ENCODE results near the gene SLC12A2.

The SLC12A2 gene

GRCh38 chr5:128099944-128100343 lies 16.4 kb downstream of the SLC12A2 start:
- DNase-seq, result no peak

DNA sequence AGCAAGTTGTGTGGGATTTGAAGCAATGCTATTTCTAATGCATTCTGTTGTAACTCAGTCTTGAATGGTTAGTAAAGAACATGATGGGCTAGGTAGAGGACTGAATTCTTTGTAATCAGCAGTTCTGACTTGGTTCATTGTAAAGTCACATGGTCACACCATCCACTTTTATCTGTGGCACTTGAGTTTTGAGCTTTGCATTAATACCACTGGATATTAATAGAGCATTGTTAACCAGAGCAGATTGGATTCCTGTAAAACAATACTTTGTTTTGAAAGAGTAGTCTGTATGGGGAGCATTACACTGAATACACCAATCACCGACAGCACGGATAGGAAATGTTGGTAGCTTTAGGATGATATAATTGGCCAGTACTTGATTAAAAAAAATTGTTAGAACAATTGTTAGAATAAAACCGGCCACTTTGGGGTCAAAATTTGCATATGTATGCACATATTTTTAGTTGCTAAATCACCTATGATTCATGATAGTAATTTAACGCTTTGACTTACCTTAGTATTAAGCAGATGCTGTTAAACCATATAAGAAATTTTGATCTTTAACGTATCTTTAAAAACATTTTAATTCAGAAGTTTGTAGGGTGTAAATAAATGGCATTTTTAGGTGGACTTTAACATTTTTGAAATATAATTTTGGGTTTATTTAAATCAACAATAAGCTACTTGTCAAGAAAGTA lies 17.4 kb downstream of the SLC12A2 start:
- DNase-seq, result no peak

DNA sequence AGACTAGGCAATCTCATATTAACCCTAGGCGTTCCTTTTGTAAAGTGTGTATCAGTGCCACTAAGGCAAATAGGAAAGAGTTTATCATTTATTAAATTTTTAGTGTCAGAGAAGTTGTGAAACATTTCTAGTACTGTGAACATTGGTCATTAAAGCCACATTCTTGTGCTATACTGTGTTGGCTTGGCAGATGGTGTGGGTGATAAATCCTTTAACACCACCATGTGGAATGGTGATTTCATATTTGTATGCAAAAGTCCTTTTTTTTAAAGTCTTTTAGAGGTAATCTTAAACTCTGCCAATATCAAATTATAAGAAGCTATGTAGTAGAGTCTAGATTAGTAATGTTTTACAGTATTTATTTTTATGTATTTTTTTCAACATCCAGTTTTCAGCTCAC lies 18.1 kb downstream of the SLC12A2 start:
- DNase-seq, result no peak

DNA sequence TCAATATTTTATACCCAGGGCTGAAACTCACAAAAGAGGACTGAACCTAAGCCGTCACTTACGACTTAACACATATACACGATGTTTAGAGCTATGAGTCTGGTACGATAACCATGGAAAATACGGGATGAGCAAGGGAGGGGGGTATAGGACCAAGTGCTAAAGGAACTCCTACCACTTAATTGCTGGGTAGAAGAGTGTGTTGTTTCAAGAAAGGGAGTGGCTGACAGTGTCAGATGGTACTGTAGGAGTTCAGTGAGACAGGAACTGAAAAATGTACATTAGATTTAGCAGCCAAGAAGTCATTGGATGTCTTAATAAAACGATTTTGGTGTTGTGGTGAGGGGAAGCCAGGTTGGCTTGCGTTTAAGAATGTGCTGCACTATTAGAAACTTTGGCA lies 21.6 kb downstream of the SLC12A2 start:
- no peak for DNase-seq

DNA sequence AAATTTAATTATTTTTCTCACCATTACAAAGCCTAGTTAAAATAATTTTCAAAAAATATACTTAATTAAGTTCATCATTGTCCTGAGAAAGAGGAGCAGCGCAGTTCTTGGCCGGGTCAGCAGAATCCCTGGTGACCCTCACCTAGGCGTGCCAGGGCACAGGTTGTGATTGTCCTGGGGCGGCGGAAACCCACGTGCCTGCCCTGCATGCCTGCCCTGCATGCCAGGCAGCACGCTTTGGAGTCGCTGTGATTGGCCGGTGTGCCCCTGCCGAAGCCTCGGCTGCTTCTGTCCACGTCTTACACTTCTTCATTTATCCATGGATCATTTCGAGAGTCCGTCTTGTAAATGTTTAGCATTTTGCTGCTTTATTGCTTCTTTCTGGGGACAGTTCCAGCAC lies 25.6 kb downstream of the SLC12A2 start:
- DNase-seq, result no peak

DNA sequence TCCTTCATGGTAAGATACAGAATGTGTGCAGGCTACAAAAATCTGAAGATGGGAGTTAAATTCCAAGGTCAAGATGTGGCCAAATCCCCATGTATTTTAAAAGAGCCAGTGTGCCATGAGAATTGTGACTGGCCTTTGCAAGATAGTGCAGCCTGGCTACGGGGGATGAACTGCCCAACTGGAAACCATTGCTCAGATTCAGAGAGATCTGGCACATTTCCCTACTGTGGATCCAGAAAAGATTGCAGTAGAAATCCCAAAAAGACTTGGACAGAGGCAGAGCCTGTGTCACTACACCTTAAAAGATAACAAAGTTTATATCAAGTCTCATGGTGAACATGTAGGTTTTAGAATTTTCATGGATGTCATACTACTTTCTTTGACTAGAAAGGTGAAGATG lies 26.2 kb downstream of the SLC12A2 start:
- no peak for DNase-seq

- no peak for DNase-seq
Observed at GRCh38 chr5:128111818-128112448, 28.4 kb downstream of the SLC12A2 start.

DNA sequence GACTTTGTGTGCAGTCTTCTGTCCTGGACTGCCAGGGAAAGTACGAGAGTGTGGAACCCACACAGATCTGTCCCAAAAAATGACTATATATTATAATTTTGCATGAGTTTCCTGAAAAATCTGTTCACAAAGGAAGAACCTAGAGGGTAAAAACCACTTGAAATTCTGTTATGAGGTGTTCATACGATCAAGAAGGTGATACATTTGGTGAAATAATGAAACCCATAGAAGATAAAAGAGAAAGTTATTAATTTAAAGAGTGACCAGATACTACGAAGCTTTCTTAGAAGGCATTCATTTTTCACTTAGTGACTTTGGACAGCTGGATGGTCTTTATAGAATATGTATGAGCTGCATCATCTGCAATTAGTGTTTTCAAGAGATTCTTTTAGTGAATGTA lies 32.9 kb downstream of the SLC12A2 start:
- no peak for DNase-seq

DNA sequence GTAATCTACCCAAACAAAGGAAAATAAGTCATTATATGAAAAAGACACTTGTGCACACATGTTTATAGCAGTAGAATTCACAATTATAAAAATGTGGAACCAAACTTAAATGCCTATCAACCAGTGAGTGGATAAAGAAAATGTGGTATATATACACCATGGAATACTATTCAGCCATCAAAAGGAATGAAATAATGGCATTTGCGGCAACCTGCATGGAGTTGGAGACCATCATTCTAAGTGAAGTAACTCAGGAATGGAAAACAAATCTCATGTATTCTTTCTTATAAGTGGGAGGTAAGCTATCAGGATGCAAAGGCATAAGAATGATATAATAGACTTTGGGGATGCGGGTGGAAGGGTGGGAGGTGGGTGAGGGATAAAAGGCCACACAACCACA lies 34.6 kb downstream of the SLC12A2 start:
- DNase-seq, result no peak

GRCh38 chr5:128121651-128122050 lies 38.1 kb downstream of the SLC12A2 start:
- no peak for DNase-seq

- no peak for DNase-seq
Observed at GRCh38 chr5:128123936-128124335, 40.4 kb downstream of the SLC12A2 start.

DNA sequence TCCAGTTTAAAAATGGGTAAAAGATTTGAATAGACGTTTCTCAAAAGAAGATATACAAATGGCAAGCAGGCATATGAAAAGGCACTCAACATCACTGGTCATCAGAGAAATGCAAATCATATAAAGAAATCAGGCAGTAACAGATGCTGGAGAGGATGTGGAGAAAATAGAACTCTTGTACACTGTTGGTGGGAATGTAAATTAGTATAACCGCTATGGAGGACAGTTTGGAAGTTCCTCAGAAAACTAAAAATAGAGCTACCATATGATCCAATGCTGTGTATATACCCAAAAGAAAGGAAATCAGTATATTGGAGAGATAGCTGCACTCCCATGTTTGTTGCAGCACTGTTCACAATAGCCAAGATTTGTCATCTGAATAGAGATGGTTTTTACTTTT lies 42.7 kb downstream of the SLC12A2 start:
- no peak for DNase-seq

GRCh38 chr5:128132499-128132898 lies 48.9 kb downstream of the SLC12A2 start:
- no peak for DNase-seq

- no peak for DNase-seq
Observed at GRCh38 chr5:128135286-128135685, 51.7 kb downstream of the SLC12A2 start.

DNA sequence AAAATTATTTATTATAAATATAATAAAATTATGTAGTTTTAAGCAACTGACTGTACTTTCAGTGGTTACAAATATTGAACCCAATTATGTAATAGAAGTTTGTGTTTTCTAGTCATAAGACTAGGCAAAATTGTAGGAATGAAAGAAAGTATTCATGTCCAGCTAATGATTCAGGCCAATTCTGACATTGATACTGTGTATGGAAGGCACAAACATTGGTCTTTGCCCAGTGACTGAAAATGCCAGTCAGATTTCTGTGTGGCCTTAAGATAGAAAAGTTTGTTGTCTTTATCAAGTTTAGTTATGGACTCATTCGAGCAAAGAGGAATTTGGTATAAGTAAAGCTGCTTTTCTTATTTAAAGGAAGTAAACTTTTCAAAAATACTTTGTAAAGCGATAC lies 60.3 kb downstream of the SLC12A2 start:
- DNase-seq, result no peak

DNA sequence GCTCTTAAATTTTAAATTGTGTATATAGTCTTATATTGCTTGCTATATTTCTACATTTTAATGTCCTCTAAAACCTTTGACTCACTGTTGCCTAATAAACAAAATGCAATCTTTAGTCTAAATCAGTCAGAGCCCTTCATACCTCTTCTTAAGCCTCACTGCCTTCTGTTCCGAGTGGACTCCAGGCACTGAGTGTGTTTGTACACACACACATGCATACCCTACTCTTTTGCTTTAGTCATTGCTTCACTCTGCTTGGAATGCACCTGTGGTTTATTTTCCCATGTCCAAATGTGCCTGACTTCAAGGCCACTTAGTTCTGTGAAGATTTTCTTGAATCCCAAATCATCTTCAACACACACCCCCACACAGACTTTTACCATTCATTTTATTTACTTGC lies 60.9 kb downstream of the SLC12A2 start:
- no peak for DNase-seq

DNA sequence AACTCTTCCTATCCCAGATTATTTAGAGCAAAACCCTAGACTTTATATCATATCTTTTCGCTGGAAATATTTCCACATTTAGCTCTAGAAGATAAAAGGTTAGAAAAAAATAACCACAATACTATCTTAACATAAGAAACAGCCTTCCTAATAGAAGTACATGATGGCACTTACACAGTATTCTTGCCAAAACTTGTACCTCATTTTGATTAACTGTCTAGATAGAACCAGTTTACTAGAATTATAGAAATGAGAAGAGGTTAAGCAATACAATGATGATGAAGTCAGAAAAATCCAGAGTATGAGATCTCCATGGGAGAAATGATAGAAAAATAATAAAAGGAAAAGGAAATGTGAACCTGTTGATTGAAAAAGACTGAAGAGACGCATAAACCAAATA lies 63.1 kb downstream of the SLC12A2 start:
- no peak for DNase-seq

DNA sequence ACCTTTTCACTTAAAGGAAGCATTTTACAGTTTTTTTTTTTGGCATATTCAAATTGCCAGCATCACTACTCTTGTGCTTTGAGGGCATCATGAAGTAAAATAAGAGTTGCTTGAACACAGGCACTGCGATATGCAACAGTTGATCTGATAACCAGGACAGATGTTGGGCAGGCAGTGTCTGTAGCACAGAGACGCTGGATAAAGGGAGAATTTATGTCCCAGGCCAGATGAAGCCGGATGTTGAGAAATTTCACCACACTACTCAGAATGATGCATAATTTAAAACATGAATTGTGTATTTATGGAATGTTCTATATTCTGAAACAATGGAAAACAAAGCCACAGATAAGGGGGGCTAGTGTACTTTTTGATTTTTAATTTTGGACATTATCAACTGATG lies 71.4 kb downstream of the SLC12A2 start:
- no peak for DNase-seq

GRCh38 chr5:128155776-128156175 lies 72.2 kb downstream of the SLC12A2 start:
- no peak for DNase-seq

GRCh38 chr5:128156521-128156920 lies 73.0 kb downstream of the SLC12A2 start:
- DNase-seq, result no peak

DNA sequence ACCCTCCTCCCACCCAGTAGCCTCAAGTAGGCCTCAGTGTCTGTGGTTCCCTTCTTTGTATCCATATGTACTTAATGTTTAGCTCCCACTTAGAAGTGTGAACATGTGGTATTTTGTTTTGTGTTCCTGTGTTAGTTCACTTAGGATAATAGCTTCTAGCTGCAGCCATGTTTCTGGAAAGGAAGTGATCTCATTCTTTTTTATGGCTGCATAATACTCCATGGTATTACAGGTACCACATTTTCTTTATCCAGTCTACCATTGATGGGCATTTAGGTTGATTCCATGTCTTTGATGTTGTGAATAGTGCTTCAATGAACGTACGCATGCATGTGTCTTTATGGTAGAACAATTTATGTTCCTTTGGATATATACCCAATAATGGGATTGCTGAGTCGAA lies 74.8 kb downstream of the SLC12A2 start:
- no peak for DNase-seq

GRCh38 chr5:128163991-128164390 lies 80.4 kb downstream of the SLC12A2 start:
- DNase-seq, result no peak

DNA sequence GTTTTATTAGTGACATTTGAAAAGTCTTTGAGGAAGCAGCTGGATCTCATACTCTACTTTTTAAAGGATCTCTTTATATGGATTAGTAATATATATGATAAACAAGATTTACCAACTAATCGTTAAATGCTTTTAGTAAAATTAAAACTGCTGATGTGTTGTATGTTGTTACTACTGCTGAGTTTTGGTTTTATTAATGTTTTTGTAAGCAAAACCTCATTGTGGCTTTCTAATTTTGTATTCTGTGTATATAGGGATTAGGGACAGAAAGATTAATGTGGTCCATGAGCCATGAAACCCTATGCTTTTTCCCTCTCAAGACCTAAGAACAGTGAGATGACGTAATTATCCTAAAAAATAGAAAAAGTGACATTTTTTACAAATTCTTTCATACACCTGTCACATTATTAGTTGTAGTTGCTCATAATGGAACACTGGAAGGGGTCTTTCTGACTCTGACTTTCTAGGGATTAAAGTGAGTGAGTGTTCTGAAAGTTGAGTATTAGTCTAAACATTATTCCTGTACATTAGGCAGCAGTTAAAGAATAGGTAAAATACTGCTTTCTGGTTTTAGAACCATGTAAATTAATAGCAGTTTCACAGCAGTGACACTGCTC lies 85.9 kb downstream of the SLC12A2 start:
- no peak for DNase-seq

DNA sequence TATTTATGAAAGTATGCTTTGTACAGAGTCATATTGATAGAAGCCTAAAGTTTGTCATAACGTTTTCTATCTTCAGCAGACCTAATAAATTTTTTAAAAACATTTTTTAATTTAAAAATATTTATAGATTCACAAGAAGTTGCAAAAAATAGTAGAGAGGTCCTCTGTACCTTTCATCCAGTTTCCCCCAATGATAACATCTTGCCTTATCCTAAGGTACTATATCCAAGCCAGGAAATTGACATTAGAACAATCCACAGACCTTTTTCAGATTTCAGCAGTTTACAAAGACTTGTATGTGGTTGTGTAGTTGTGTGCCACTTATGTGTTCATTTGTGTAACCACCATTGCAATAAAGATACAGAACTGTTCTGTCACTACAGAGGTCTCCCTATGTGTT lies 88.5 kb downstream of the SLC12A2 start:
- DNase-seq, result no peak

GRCh38 chr5:128174951-128175350 lies 91.4 kb downstream of the SLC12A2 start:
- DNase-seq, result no peak
